ENCODE measurements around the gene YOD1. TPM values are rescaled to one million over a fixed set of nuclear protein-coding genes. Genes with fewer than 3 reads are reported as not detected.

The YOD1 gene
- total RNA-seq, 1 donor from 2014 or later: 15.3 TPM

- TF ChIP-seq CTCF (IDR thresholded peaks at IDR 0.05; ENCODE audit: insufficient read depth, low read length, severe bottlenecking): no peak
- FAIRE-seq (no peak), DNase-seq (ENCODE audit: low read depth) (no peak)
- H3K36me3 ChIP-seq (ENCODE audit: control insufficient read depth, insufficient read depth, low read length): no peaks in the 10 kb centered on the region
- H3K4me3 ChIP-seq (ENCODE audit: low read depth, low read length): no peak overlapping the region
- no peaks in the 10 kb centered on the region for H3K27me3 ChIP-seq (ENCODE audit: control insufficient read depth, insufficient read depth, low read length)
These were observed 30.8 kb upstream of the YOD1 start for GRCh38 chr1:207081806-207082205.

- DNase-seq (ENCODE audit: low read depth): peak; percentile 6
- H3K36me3 ChIP-seq (ENCODE audit: control insufficient read depth, insufficient read depth, low read length): no peaks in the 10 kb centered on the region
- no peak for FAIRE-seq
- H3K27me3 ChIP-seq (ENCODE audit: control insufficient read depth, insufficient read depth, low read length): no peaks in the 10 kb centered on the region
- TF ChIP-seq CTCF (IDR thresholded peaks at IDR 0.05; ENCODE audit: insufficient read depth, low read length, severe bottlenecking): no peak
- no peak overlapping the region for H3K4me3 ChIP-seq (ENCODE audit: low read depth, low read length)
These were observed 30.1 kb upstream of the YOD1 start for GRCh38 chr1:207081088-207081487.

GRCh38 chr1:207079706-207080241 lies 28.8 kb upstream of the YOD1 start:
- no peak for DNase-seq (ENCODE audit: low read depth)
- FAIRE-seq: no peak

GRCh38 chr1:207078578-207079132 lies 27.6 kb upstream of the YOD1 start:
- DNase-seq (ENCODE audit: low read depth): no peak
- no peak overlapping the region for H3K4me3 ChIP-seq (ENCODE audit: low read depth, low read length)
- no peaks in the 10 kb centered on the region for H3K36me3 ChIP-seq (ENCODE audit: control insufficient read depth, insufficient read depth, low read length)
- no peak for TF ChIP-seq CTCF (IDR thresholded peaks at IDR 0.05; ENCODE audit: insufficient read depth, low read length, severe bottlenecking)
- FAIRE-seq: no peak
- H3K27me3 ChIP-seq (ENCODE audit: control insufficient read depth, insufficient read depth, low read length): no peaks in the 10 kb centered on the region

More at GRCh38 chr1:207079706-207080241, 28.8 kb upstream of the YOD1 start:
- no peak overlapping the region for H3K4me3 ChIP-seq (ENCODE audit: low read depth, low read length)
- no peak for TF ChIP-seq CTCF (IDR thresholded peaks at IDR 0.05; ENCODE audit: insufficient read depth, low read length, severe bottlenecking)
- H3K36me3 ChIP-seq (ENCODE audit: control insufficient read depth, insufficient read depth, low read length): no peaks in the 10 kb centered on the region
- no peaks in the 10 kb centered on the region for H3K27me3 ChIP-seq (ENCODE audit: control insufficient read depth, insufficient read depth, low read length)

- H3K36me3 ChIP-seq (ENCODE audit: control insufficient read depth, insufficient read depth, low read length): no peaks in the 10 kb centered on the region
- H3K27me3 ChIP-seq (ENCODE audit: control insufficient read depth, insufficient read depth, low read length): no peaks in the 10 kb centered on the region
- H3K4me3 ChIP-seq (ENCODE audit: low read depth, low read length): no peak overlapping the region
- DNase-seq (ENCODE audit: low read depth) (peak; percentile 84), FAIRE-seq (no peak)
- TF ChIP-seq CTCF (IDR thresholded peaks at IDR 0.05; ENCODE audit: insufficient read depth, low read length, severe bottlenecking): peak; percentile 83
These were observed 26.7 kb upstream of the YOD1 start for GRCh38 chr1:207077470-207078377.
